ENCODE data around the gene LDAH.

LDAH gene

DNA sequence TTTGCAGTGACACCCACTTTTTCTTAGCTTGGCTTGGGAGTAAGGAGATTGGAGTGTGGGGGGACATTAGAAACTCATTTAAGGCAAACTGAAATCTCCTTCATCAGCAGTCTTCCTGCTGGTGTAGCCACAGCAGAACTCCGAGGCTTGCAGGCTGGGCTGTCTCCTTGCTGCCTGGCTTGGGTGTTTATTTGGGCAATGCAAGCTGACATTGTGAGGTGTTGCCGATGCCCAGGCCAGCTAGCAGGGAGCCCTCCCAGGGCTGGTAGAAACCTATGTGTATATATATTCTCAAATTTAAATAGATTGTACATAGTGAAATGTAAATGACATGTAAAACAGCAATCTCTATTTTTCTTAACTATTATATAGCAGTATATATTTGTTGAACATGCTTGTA, 144.1 kb downstream of the LDAH start:
- DNase-seq = no peak

DNA sequence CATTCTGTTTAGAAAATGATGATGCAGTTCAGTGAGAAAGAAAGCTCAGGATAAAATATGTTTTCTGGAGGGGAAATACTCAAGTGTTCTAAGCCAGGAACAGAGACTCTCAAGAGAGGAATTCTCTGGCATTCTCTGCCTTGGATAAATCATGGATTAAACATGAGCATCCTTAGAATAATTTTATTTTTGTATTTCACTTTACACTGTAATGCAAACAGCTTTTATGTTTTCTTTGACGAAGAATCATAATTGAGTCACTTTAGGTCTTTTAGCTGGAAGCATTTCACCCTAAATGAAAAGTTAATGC, 144.9 kb downstream of the LDAH start:
- DNase-seq = no peak

DNA sequence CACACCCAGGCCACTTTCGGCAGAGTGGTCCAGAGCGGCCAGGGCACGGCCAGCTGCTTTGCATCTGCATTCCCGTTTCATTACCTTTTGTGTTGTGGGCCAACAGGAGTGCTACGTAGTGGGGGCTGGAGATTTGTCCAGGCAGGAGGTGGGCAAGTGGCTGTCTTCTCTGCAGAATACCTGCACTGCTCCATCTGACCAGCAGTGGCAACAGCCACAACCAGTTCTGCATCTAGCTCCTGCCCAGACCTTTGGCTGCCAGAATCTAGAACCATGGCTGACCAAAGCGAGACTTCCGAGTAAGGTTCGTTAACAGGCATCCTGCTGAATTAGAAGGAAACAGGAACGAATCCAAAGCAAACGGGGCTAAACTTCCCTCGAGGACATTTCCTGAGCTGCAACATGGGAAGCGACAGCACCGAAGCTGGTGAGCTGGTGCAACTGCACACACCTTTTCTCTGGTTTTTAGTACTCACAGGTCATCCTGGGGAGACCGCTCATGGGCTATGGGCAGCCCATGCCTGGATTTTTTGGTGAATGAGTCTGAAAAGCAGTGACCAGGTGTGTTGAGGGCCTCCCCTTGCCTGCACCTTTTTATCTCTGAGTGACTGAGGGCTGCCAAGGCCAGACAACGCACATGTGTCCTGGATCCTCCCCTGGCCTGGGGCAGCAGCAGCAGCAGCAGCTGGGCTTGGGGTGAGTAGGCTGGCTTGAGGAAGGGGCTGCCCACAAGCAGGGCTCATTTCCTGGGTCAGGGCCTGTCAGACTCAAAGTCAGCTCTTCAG, 145.4 kb downstream of the LDAH start:
- no peak for DNase-seq

DNA sequence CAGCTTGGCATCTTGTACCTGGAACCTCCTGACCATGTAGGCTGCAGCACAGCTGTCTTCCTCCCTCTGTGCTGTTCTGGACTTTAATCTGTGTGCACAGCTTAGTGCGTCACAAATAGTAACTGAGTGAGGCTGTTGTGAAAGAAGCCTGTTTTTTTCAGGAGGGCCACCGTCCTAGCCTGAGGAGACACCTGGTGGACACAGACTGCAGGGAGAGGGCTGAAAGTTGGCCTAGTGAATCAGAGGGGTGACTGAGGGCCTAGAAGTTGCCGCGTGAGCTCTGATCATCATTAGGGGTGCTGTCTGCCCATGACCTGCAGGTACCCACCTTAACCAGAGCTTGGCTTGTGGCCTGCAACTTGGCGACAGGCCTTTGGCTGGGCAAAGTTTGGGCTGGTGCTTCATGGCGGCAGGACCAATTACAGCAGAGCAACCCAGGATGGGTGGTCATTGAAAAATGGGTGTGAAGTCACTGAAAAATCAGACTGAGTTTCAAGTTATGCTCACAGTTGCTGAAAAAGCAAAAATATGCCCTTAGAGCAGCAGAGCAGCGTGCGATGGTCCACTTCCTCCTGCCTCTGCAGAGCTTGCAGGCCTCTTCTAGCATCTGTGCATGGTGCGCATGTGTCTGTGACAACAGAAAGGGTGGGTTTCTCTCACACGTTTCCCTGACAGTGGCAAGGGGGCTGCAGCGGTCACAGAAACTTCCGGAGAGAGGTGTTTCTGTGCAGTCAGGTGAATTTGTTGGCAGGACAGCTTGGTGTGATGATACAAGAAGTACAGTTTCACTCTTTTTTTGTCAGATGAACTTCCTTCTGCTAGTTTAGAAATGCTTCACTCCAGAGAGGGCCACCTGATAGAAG, 146.3 kb downstream of the LDAH start:
- DNase-seq = no peak

DNA sequence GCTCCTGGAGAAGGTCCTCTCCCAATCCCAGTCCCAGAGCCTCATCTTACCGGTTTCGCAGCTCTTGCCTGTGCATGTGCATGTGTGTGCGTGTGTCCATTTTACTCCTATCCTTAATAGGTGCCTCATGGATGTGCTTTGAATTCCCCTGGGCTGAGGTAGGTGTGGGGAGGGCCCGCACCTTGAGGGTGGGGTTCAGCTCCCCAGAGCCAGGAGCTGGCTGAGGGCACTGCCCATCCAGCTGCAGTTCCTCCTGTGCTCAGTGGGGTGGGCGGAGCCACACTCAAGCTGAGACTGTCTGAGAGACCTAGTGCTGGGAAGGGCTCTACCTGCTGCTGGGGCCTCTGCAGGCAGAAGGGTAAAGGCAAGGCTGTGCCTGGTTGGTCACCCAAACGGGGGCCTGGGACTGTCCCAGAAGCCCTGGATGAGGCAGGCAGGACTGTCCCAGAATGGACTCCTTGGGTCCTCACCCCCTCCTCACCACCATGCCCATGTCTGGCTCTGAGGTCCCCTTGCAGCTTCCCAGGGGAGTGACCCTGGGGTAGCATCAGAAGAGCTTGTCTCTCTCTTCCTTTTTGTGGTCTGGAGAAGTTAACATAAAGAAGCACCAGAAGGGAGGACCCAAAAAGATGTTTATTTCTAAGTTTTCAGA, 147.1 kb downstream of the LDAH start:
- DNase-seq = no peak

DNA sequence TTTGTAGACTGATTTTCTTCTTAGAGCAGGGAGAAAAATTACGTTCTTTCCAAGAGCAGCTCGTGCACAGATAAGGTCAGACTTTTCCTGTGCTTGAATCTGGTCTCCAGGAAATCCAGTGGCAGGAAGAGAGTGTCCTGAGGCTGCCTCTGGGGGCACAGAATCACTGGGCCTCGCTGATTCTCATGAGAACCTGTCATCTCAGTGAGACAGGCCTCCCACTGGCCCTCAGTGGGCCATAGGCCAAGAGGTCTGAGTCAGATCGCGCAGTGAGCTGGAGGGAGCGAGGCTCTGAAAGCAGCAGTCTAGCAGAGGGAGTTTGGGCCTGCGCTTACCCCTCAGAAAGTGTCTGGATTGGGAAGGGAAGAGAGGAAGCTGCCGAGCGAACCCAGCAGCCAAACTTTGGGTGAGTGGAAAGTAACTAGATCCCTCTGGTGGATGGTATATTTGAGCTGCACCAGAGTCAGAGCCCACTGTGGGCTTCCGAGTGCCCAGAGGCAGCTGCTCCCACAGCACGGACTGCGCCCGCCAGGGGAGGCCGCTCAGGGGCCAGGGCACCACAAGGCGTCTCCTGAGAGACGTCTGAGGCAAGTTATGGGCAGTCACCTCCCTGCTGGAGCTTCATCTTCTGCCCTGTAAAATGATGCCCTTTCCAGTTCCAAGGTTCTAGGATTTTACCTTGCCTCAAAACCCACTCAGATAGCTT, 147.8 kb downstream of the LDAH start:
- DNase-seq = no peak

DNA sequence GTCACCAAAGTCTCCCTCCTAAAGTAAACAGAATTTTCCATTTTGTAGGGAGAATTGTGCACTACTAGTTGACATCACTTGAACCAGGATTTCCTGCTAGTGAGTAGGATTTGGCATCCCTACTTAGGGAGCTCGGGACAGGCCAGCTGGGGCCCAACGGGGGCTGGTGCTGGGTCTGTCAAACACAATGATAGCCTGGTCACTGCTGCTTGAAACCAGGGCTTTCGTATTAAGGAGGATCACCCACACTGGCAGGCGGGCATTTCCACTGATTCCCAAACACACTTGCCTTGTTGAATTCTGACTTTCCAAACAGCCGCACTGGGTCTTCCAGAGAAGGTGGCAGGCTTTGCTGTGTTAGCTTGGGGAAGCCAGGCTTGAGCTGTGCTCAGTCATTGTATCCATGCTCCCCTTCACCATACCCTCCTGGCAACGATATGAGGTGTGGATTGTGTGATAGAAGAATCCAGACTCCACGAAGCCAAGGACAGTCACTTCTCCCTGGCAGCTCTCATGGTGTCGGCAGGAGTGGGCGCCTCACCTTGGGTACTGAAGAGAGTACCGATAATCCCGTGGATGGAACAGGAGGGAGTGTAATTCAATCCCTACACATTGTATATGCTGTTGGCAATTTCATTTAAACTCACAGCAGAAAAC, 148.5 kb downstream of the LDAH start:
- DNase-seq = no peak

DNA sequence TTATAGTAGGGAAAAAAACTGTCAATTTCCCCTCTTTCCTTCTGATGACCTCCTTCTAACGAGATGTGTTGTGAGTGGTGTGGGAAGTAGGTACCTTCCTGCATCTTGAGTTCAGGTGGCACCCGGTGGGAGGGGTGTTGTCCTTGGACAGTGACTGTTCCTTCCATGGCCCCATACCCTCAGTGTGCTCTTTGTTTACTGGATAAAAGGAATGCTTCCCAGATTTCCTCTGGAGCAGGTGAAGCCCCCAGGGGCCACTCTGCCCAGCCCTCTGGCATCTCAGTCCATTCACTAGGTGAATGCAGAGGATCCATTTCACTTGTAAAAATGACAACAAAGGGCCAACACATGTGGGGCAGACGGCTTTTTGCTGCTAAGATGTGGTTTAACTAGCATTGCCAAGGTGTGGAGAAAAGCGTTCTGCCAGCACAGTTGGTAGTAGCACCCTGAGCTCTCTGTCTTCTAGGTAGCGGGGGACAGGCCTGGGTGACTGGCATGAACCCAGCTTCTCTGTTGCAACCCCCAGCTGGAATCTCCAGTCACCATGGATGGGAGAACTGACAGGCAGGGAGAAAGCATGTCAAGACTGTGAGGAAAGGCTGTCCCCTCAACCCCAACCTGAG, 149.1 kb downstream of the LDAH start:
- DNase-seq = no peak

DNA sequence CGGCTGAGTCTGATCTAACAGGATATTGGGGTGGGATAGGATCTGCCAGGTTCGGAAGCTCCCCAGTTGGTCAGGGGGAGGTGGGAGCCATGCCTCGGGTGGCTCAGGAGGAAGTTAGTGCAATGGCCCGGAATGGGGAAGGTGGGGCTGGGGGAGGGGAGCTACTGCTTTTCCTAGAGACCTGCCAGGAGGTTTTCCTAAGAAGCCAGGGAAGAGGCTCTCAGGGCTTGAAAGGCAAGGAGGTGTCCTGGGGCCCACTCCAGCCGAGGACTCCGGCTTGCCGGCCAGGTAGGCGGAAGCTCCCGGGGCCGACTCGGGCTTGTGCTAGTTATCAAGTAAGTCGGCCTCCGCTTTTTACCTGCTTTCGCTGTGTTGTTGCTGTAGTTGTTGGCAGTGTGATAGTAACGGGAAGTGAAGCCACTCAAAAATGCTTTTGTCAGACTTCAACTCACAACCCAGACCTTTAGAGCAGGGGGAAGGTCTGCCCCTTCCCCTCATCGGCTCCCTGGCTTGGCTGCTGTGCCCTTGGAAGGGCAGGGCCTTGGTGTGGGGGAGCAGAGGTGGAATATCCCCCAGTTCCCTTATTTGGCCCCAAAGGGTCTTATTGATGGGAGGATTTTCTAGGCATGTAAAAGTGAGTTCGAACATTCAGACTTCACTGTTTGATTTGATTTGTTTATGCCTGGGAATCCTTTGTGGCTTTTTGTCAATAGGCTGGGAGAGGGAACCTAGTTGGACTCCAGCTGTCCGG, 150.5 kb downstream of the LDAH start:
- no peak for DNase-seq

DNA sequence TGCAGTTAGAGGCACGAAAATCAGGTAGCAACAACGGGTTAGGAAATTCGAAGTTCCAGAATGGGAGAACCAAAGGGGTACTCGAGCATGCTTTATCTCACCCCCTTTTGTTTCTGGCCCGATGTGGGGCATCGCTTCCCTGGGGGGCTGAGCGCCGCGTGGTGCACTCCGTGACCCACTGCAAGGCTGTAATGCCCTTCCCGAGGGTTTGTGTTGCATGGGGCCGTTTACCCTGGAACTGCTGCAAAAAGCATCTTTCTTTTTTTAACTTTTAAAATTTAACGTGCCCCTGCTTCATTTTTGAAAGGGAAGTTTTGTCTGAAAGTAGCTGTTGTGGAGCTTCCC, 151.2 kb downstream of the LDAH start:
- DNase-seq = no peak

DNA sequence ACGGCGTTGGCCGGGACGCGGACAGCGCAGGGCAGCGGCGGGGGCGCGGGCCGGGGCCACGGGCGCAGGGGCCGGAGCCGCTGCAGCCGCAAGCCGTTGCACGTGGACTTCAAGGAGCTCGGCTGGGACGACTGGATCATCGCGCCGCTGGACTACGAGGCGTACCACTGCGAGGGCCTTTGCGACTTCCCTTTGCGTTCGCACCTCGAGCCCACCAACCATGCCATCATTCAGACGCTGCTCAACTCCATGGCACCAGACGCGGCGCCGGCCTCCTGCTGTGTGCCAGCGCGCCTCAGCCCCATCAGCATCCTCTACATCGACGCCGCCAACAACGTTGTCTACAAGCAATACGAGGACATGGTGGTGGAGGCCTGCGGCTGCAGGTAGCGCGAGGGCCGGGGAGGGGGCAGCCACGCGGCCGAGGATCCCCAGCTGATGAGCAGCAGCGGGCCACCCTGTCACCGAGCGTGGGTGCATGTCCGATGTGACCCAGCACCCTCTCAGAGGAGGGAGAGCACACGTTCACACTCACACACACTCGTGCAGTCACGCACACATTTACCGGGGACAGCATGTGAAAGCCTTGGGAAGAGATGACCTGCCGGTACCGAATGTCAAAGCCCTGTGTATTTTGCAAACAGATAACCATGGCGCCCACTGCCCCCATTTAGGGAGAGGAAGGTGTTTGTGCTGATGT, 151.7 kb downstream of the LDAH start:
- no peak for DNase-seq

DNA sequence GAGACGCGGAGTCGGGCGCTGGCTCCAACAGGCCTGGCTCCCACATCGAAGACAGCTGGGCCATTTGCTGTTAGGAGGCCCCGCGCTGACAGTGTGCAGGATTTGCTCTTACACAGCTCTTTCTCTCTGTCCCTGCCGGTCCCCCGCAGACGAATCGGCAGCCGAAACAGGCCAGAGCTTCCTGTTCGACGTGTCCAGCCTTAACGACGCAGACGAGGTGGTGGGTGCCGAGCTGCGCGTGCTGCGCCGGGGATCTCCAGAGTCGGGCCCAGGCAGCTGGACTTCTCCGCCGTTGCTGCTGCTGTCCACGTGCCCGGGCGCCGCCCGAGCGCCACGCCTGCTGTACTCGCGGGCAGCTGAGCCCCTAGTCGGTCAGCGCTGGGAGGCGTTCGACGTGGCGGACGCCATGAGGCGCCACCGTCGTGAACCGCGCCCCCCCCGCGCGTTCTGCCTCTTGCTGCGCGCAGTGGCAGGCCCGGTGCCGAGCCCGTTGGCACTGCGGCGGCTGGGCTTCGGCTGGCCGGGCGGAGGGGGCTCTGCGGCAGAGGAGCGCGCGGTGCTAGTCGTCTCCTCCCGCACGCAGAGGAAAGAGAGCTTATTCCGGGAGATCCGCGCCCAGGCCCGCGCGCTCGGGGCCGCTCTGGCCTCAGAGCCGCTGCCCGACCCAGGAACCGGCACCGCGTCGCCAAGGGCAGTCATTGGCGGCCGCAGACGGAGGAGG, 152.4 kb downstream of the LDAH start:
- DNase-seq = no peak

DNA sequence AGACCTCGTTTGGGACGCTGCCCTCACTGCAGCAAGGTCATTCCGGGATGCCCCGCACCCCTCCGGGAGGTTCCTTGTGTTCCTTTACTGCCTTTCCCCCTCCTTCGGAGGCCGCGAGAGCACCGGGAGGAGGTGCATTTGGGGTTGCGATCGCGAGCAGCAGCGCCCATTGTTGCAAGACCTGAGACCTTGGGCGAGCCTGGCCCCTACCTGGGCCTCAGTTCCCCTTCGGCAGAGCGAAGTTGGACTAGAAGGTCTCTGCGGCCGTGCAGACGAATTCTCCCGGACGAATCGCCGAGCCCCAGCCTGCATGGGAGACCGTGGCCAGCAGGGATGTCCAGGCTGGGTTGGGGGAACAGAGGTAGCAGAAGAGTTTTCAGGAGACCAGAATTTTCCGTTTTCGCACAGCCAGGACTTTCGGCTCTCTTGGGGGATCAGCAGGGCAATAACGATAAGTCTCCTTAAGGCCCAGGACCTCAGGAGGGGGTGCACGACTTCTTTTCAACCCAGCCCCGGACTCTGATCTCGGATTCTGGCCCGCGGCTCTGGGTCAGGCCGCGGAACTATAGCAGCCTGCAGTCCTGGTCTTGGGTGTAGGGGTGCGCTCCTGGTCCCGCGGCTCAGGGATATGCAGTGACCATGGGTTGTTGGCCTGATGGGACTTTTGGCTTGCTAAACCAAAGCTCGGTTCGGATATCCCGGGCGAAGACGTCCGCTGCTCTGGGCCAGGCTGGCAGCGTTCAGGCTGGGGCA, 153.2 kb downstream of the LDAH start:
- DNase-seq = no peak

DNA sequence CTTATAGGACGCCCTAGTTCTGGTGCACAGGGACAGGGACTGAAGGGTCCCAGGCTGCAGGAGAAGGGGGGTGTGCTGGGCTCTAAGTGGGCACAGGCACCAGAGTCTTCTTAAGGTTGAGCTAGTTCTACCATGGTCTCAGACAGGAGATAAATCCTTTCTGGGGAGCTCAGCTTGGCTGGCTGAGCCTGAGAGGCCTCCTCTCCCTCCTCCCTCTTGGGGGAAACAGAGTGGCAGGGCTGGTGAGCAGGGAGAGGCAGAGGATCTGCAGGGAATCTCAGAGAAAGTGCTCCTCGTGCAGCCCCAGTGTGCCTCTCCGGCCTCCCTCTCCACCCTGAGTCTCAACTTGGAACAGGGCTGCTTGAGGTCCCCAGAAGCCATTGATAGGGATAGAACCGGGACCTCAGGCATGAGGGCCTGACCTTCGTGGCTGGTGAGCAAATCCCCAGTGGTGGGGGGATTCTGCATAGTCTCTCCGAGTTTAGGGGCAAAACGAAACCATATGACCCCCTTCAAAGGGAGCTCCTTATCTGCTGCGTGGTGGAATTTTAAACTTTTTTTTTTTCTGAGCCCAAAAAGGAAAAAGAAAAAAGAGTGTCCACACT, 153.9 kb downstream of the LDAH start:
- DNase-seq = no peak

DNA sequence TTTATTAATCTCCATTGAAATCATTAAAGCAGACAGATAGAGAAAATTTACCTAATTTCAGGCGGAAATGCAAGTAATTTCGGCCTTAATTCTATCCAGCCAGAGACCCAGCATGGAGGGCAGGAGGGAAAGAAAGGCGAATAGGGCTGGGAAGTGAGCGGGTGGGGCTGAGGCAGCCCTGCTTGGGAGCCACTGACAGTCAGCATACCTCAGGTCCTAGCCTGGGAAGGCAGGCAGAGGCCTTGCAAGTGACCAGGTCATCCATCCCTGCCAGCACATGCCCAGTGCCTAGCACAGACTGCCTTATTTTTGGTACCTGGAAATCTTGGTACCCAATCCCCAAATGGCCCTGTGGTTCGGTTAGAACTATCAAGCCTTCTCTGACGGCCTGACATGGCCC, 154.4 kb downstream of the LDAH start:
- DNase-seq = no peak

DNA sequence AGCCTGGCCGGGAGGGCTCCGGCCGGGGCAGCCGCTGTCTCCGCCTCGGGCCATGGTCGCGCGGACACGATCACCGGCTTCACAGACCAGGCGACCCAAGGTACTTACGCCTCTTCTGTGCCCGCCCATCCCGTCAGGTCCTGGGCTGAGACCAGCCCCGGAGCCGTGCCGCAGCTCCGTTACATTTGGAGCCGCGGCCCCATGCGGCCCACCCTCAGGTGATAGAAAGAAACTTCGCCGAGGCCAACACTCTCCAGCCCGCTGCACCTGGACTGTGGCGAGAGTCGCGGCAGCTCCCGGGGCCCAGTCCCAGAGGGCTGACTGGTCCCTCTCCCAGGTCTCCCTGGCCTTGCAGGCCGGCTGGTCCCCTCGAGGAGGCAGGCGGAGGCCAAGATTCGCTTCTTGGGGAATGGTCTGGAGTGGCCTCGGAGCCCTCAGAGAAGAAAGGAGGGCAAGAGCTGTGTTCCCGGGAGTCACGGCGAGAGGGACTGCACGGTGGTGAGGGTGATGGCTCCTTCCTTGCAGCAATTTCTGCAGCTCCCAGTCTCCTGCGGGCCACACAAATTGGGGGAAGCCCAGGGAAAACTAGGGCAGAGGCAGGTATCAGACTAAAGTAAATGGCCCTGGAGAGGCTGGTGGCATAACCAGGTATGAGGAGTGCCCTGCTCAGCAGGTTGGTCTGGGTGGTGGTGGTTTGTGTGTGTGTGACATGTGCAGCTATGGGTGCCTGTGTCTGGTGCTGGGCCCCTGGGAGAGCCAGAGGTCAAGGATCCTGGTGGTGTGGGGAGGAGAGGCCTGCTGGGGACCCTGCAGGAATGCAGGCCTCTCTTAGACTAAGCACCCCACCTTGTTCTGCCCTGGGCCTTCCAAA, 155.1 kb downstream of the LDAH start:
- DNase-seq = no peak

DNA sequence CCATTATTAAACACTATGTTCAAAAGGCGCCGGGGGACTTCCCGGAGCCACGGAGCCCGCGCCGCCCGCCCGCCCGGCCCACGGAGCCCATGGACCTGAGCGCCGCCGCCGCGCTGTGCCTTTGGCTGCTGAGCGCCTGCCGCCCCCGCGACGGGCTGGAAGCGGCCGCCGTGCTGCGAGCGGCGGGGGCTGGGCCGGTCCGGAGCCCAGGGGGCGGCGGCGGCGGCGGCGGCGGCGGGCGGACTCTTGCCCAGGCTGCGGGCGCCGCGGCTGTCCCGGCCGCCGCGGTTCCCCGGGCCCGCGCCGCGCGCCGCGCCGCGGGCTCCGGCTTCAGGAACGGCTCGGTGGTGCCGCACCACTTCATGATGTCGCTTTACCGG, 155.8 kb downstream of the LDAH start:
- DNase-seq = no peak

Data from activated CD8-positive, alpha-beta memory T cell treated with anti-CD3 and anti-CD28 coated beads, Interleukin-2, amount 50 U/mL, for 4 hours (primary cell).